Measurements from ENCODE around the gene SLC43A3. TPM values are rescaled to one million over a fixed set of nuclear protein-coding genes. Genes with fewer than 3 reads are reported as not detected.

Gene SLC43A3
- total RNA-seq, 1 donor, result 41.9 TPM

GRCh38 chr11:57358543-57358961 lies 68.4 kb downstream of the SLC43A3 start:
- no peak overlapping the region for H3K4me3 ChIP-seq (ENCODE audit: low read length)
- no peaks in the 10 kb centered on the region for H3K27me3 ChIP-seq (ENCODE audit: insufficient read depth, low read length)
- H3K9me3 ChIP-seq (ENCODE audit: low read depth, low read length), result no peaks in the 10 kb centered on the region
- peaks cover 22% of the 10 kb centered on the region for H3K4me1 ChIP-seq (ENCODE audit: insufficient read depth, low read length)

GRCh38 chr11:57357856-57358255 lies 69.1 kb downstream of the SLC43A3 start:
- no peak overlapping the region for H3K4me3 ChIP-seq (ENCODE audit: low read length)
- H3K27me3 ChIP-seq (ENCODE audit: insufficient read depth, low read length), result no peaks in the 10 kb centered on the region
- H3K4me1 ChIP-seq (ENCODE audit: insufficient read depth, low read length), result peaks cover 22% of the 10 kb centered on the region
- no peaks in the 10 kb centered on the region for H3K9me3 ChIP-seq (ENCODE audit: low read depth, low read length)

GRCh38 chr11:57357310-57357709 lies 69.6 kb downstream of the SLC43A3 start:
- H3K27me3 ChIP-seq (ENCODE audit: insufficient read depth, low read length), result no peaks in the 10 kb centered on the region
- no peaks in the 10 kb centered on the region for H3K9me3 ChIP-seq (ENCODE audit: low read depth, low read length)
- H3K4me3 ChIP-seq (ENCODE audit: low read length), result no peak overlapping the region
- peaks cover 22% of the 10 kb centered on the region for H3K4me1 ChIP-seq (ENCODE audit: insufficient read depth, low read length)

Other genes starting within 250 kb of the SLC43A3 start
- not detected for gene LRRC55, start 245.2 kb downstream of the SLC43A3 start, total RNA-seq
- not detected for gene APLNR, start 189.9 kb downstream of the SLC43A3 start, total RNA-seq
- 4.2 TPM for gene TNKS1BP1, start 102.2 kb downstream of the SLC43A3 start, total RNA-seq
- gene SSRP1, start 91.2 kb downstream of the SLC43A3 start, total RNA-seq, result 22.7 TPM
- gene P2RX3, start 88.8 kb downstream of the SLC43A3 start, total RNA-seq, result not detected
- gene PRG3, start 46.0 kb downstream of the SLC43A3 start, total RNA-seq, result not detected
- 0.21 TPM for gene PRG2, start 36.5 kb downstream of the SLC43A3 start, total RNA-seq
- 0.10 TPM for gene RTN4RL2, start 33.4 kb upstream of the SLC43A3 start, total RNA-seq
- gene SLC43A1, start 88.6 kb upstream of the SLC43A3 start, total RNA-seq, result 4.6 TPM
- 4.8 TPM for gene TIMM10, start 103.6 kb upstream of the SLC43A3 start, total RNA-seq
- gene SMTNL1, start 110.5 kb upstream of the SLC43A3 start, total RNA-seq, result 0.10 TPM
- 40.1 TPM for gene UBE2L6, start 140.6 kb upstream of the SLC43A3 start, total RNA-seq
- 2.4 TPM for gene SERPING1, start 170.6 kb upstream of the SLC43A3 start, total RNA-seq
- gene YPEL4, start 222.8 kb upstream of the SLC43A3 start, total RNA-seq, result 1.3 TPM
- 53.4 TPM for gene CLP1, start 230.6 kb upstream of the SLC43A3 start, total RNA-seq
- gene ZDHHC5, start 241.0 kb upstream of the SLC43A3 start, total RNA-seq, result 48.9 TPM

Data from mononuclear cell (primary cell).